OCI-LY7 (cell line): Measurements from ENCODE around the gene MICALL2. TPM values are rescaled to one million over a fixed set of nuclear protein-coding genes. Genes with fewer than 3 reads are reported as not detected.

Experiments
- BruUV-seq: library from RNA; stranded (reverse); fragments of 400-500 nt; replicated peaks from 2 replicates; lab custom pipeline; 2021; lab: Mats Ljungman, UMichigan
- CTCF ChIA-PET: fragments of 300-600 bp; sonication (Branson Sonifier 250); formaldehyde crosslinking; loops from one replicate; lab custom pipeline; 2022; ENCODE audit warnings: antibody characterized with exemption; ENCODE audit not compliant: unreplicated experiment; lab: Charles Lee
- POLR2A ChIA-PET: fragments of 300-600 bp; sonication (Branson Sonifier 250); formaldehyde crosslinking; loops from one replicate; lab custom pipeline; 2022; ENCODE audit warnings: antibody characterized with exemption; lab: Charles Lee
- DNase-seq: peaks from one replicate; pipeline ENCODE4 v3.0.0-alpha.2; 2015; ENCODE audit warnings: low spot score
- H2AFZ ChIP-seq: fragments of 200-600 bp; sonication (generic), shearing (Covaris generic); 2 replicates; pipeline ENCODE4 v1.6.1; 2014; ENCODE audit warnings: mild to moderate bottlenecking, antibody characterized with exemption, low read length, moderate library complexity
- H3K27ac ChIP-seq: fragments of 200-600 bp; sonication (generic); 2 replicates; pipeline ENCODE4 v1.5.1; 2014; ENCODE audit warnings: mixed run types, low read depth, mild to moderate bottlenecking, moderate library complexity, low read length, inconsistent platforms; ENCODE audit not compliant: poor library complexity, severe bottlenecking
- H3K36me3 ChIP-seq: fragments of 200-600 bp; sonication (generic); 2 replicates; pipeline ENCODE4 v1.6.1; 2014; ENCODE audit warnings: mild to moderate bottlenecking, antibody characterized with exemption, low read length, moderate library complexity, mixed read lengths; ENCODE audit not compliant: insufficient read depth
- H3K4me1 ChIP-seq: fragments of 200-600 bp; sonication (generic); 2 replicates; pipeline ENCODE4 v1.5.1; 2014; ENCODE audit warnings: mild to moderate bottlenecking, low read length; ENCODE audit not compliant: insufficient read depth, poor library complexity, severe bottlenecking
- H3K4me2 ChIP-seq: fragments of 200-600 bp; sonication (generic); 2 replicates; pipeline ENCODE4 v1.6.1; 2014; ENCODE audit warnings: mild to moderate bottlenecking, low read length
- H3K4me3 ChIP-seq: fragments of 200-600 bp; sonication (generic); 2 replicates; pipeline ENCODE4 v1.5.1; 2014; ENCODE audit warnings: mild to moderate bottlenecking, low read depth, low read length; ENCODE audit not compliant: poor library complexity, severe bottlenecking
- H3K79me2 ChIP-seq: fragments of 200-600 bp; sonication (generic); 2 replicates; pipeline ENCODE4 v1.6.1; 2016; ENCODE audit warnings: low read depth, mild to moderate bottlenecking, low read length, moderate library complexity, mixed read lengths; ENCODE audit not compliant: insufficient read depth
- H3K9me2 ChIP-seq: fragments of 200-600 bp; sonication (generic); 2 replicates; pipeline ENCODE4 v1.6.1; 2016; ENCODE audit warnings: mild to moderate bottlenecking, low read length, mixed read lengths; ENCODE audit not compliant: insufficient read depth
- H3K9me3 ChIP-seq: fragments of 200-600 bp; sonication (generic); 2 replicates; pipeline ENCODE4 v1.6.1; 2014; ENCODE audit warnings: mild to moderate bottlenecking, mixed run types, low read length, mixed read lengths
- H4K20me1 ChIP-seq: fragments of 200-600 bp; sonication (generic); 2 replicates; pipeline ENCODE4 v1.6.1; 2014; ENCODE audit warnings: mild to moderate bottlenecking, antibody characterized with exemption, low read length, moderate library complexity, mixed read lengths; ENCODE audit not compliant: insufficient read depth
- CTCF ChIP-seq: fragments of 200-600 bp; sonication (generic); conservative IDR thresholded peaks from 2 replicates; pipeline ENCODE4 v1.5.1; 2014; ENCODE audit warnings: mild to moderate bottlenecking, antibody characterized with exemption, low read length, moderate library complexity, mixed read lengths
- EZH2phosphoT487 ChIP-seq: fragments of 200-600 bp; sonication (generic); IDR thresholded peaks from 2 replicates; pipeline ENCODE4 v1.6.1; 2018; ENCODE audit warnings: low read depth, borderline replicate concordance, mild to moderate bottlenecking, mixed run types, antibody characterized with exemption, low read length, moderate library complexity, mixed read lengths
- intact Hi-C: fragments of 100-400 bp; cut with micrococcal nuclease; formaldehyde crosslinking; loops from one replicate; pipeline ENCODE4 v1.10.0; 2022; ENCODE audit not compliant: unreplicated experiment
- total RNA-seq, 2 experiments: library from RNA; depleted of rRNA in 1 of 2; stranded (reverse); fragments of >200 nt in 1 of 2; shearing (Covaris generic) in 1 of 2; gene quantifications; 2 replicates each; pipeline ENCODE4 v1.2.3, GENCODE V29; 2014 to 2022

The MICALL2 gene
- total RNA-seq, 2 experiments from 2014 or later, result 1.4 to 4.5 TPM

DNA sequence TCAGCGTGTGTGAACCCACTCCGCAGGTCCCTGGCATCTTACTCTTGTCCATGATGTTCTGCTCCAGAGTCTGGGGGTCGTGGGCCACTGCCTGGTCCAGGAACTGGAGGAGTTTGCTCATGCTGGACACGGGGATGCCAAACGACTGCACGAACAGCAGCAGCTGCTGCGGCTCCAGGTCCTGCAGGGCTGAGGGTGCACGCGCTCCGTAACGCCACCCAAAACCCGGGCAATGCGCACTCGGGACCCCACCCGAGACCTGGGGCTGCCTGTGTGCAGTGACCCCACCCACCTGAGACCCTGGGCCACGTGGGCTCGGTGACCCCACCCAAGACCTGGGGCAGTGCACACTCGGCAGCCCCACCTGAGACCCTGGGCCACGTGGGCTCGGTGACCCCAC, 22.0 kb upstream of the MICALL2 start:
- H3K9me3 ChIP-seq, result no peaks in the 10 kb centered on the region
- H3K4me1 ChIP-seq, result no peaks in the 10 kb centered on the region
- TF ChIP-seq CTCF (no peak), EZH2phosphoT487 (no peak)
- no peak overlapping the region for H2AFZ ChIP-seq
- H3K79me2 ChIP-seq, result no peaks in the 10 kb centered on the region
- ChIA-PET CTCF (no interaction called here), POLR2A (no interaction called here)
- H3K9me2 ChIP-seq, result no peaks in the 10 kb centered on the region
- H3K27ac ChIP-seq, result no peak overlapping the region
- DNase-seq, result no peak
- intact Hi-C loops, result no loop called here
- H3K36me3 ChIP-seq, result peaks cover 85% of the 10 kb centered on the region
- no TSS peak for BruUV-seq
- H3K4me3 ChIP-seq, result no peak overlapping the region
- H3K4me2 ChIP-seq, result no peak overlapping the region
- H4K20me1 ChIP-seq, result no peaks in the 10 kb centered on the region

- ChIA-PET CTCF (no interaction called here), POLR2A (no interaction called here)
- no peaks in the 10 kb centered on the region for H3K4me1 ChIP-seq
- H3K79me2 ChIP-seq, result no peaks in the 10 kb centered on the region
- H3K27ac ChIP-seq, result no peak overlapping the region
- no peak for DNase-seq
- no peaks in the 10 kb centered on the region for H3K9me3 ChIP-seq
- no peak overlapping the region for H3K4me3 ChIP-seq
- H2AFZ ChIP-seq, result no peak overlapping the region
- H3K36me3 ChIP-seq, result peaks cover 88% of the 10 kb centered on the region
- BruUV-seq, result no TSS peak
- no peak overlapping the region for H3K4me2 ChIP-seq
- H3K9me2 ChIP-seq, result no peaks in the 10 kb centered on the region
- H4K20me1 ChIP-seq, result no peaks in the 10 kb centered on the region
- intact Hi-C loops, result no loop called here
- no peak for TF ChIP-seq EZH2phosphoT487
- TF ChIP-seq CTCF, result no peak
These were observed 21.4 kb upstream of the MICALL2 start for GRCh38 chr7:1480670-1481069.

DNA sequence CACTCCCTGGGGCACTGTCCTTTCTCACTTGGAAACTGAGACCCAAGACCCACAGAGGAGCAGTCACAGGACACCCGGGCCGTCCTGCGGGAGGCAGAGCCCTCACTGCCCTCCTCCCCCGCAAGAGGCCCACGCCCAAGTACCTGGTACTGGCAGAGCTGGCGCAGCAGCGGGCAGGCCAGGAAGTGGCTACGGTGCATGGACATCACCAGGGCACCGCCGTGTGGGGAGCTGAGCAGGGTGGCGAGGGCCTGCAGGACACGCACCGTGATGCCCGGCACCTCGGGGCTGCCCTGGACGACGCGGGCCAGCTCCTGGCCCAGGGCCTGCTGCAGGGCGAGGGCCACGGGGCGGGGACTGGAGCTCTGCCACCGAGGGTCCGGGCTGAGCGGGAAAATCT, 20.0 kb upstream of the MICALL2 start:
- POLR2A ChIA-PET, result no interaction called here
- Histone ChIP-seq H3K4me3 (no peak overlapping the region), H3K4me2 (no peak overlapping the region), H3K4me1 (peaks cover 3% of the 10 kb centered on the region), H3K27ac (no peak overlapping the region), H3K9me2 (no peaks in the 10 kb centered on the region), H3K79me2 (no peaks in the 10 kb centered on the region), H2AFZ (no peak overlapping the region), H3K36me3 (peaks cover 90% of the 10 kb centered on the region), H3K9me3 (no peaks in the 10 kb centered on the region), H4K20me1 (no peaks in the 10 kb centered on the region)
- BruUV-seq, result no TSS peak
- intact Hi-C loops, result no loop called here
- CTCF ChIA-PET, result no interaction called here
- DNase-seq, result no peak
- TF ChIP-seq EZH2phosphoT487 (no peak), CTCF (no peak)
